ENCODE results near the gene SESN3.

The SESN3 gene

GRCh38 chr11:95123556-95123955 lies 107.4 kb downstream of the SESN3 start:
- no peaks in the 10 kb centered on the region for H3K79me2 ChIP-seq (ENCODE audit: low read length)
- no peaks in the 10 kb centered on the region for H3F3A ChIP-seq (ENCODE audit: insufficient read depth, low read length)
- no peak overlapping the region for H3K4me2 ChIP-seq (ENCODE audit: low read depth, low read length)
- H3K9ac ChIP-seq (ENCODE audit: low read length): no peak overlapping the region
- H4K20me1 ChIP-seq (ENCODE audit: insufficient read depth, low read length): no peaks in the 10 kb centered on the region
- no peaks in the 10 kb centered on the region for H3K9me2 ChIP-seq (replicated peaks; ENCODE audit: insufficient read depth, low read length)
- TF ChIP-seq CTCF (IDR thresholded peaks at IDR 0.05; ENCODE audit: low read length) (no peak), EZH2phosphoT487 (IDR thresholded peaks at IDR 0.05; ENCODE audit: low read length) (no peak), EZH2 (optimal IDR thresholded peaks at IDR 0.05; ENCODE audit: low read depth, low read length) (no peak)
- no peak overlapping the region for H3K27ac ChIP-seq (ENCODE audit: low read length)
- no peaks in the 10 kb centered on the region for H3K9me3 ChIP-seq (replicated peaks; ENCODE audit: insufficient read depth, low read length)
- DNase-seq: no peak
- no peaks in the 10 kb centered on the region for H3K4me1 ChIP-seq (ENCODE audit: low read length)
- H3K4me3 ChIP-seq (ENCODE audit: low read length): no peak overlapping the region
- H2AFZ ChIP-seq (ENCODE audit: low read length): no peak overlapping the region
- H3K27me3 ChIP-seq (replicated peaks; ENCODE audit: insufficient read depth, low read length): no peaks in the 10 kb centered on the region
- no peaks in the 10 kb centered on the region for H3K36me3 ChIP-seq (replicated peaks; ENCODE audit: insufficient read depth, low read length)

- Histone ChIP-seq H3K9me2 (replicated peaks; ENCODE audit: insufficient read depth, low read length) (no peaks in the 10 kb centered on the region), H3K4me1 (ENCODE audit: low read length) (no peaks in the 10 kb centered on the region), H3K4me3 (ENCODE audit: low read length) (no peak overlapping the region), H3K9me3 (replicated peaks; ENCODE audit: insufficient read depth, low read length) (no peaks in the 10 kb centered on the region), H3K79me2 (ENCODE audit: low read length) (no peaks in the 10 kb centered on the region), H3K27me3 (replicated peaks; ENCODE audit: insufficient read depth, low read length) (no peaks in the 10 kb centered on the region), H3K36me3 (replicated peaks; ENCODE audit: insufficient read depth, low read length) (no peaks in the 10 kb centered on the region), H3K27ac (ENCODE audit: low read length) (no peak overlapping the region), H3F3A (ENCODE audit: insufficient read depth, low read length) (no peaks in the 10 kb centered on the region), H4K20me1 (ENCODE audit: insufficient read depth, low read length) (no peaks in the 10 kb centered on the region), H3K4me2 (ENCODE audit: low read depth, low read length) (no peak overlapping the region), H3K9ac (ENCODE audit: low read length) (no peak overlapping the region), H2AFZ (ENCODE audit: low read length) (no peak overlapping the region)
- DNase-seq: no peak
- TF ChIP-seq CTCF (IDR thresholded peaks at IDR 0.05; ENCODE audit: low read length) (no peak), EZH2phosphoT487 (IDR thresholded peaks at IDR 0.05; ENCODE audit: low read length) (no peak), EZH2 (optimal IDR thresholded peaks at IDR 0.05; ENCODE audit: low read depth, low read length) (no peak)
Observed at GRCh38 chr11:95121698-95122097, 109.3 kb downstream of the SESN3 start.

GRCh38 chr11:95119361-95120060 lies 111.5 kb downstream of the SESN3 start:
- Histone ChIP-seq H3K4me3 (ENCODE audit: low read length) (no peak overlapping the region), H3K27ac (ENCODE audit: low read length) (no peak overlapping the region), H3K79me2 (ENCODE audit: low read length) (no peaks in the 10 kb centered on the region), H2AFZ (ENCODE audit: low read length) (no peak overlapping the region), H3K36me3 (replicated peaks; ENCODE audit: insufficient read depth, low read length) (no peaks in the 10 kb centered on the region), H3K9ac (ENCODE audit: low read length) (no peak overlapping the region), H4K20me1 (ENCODE audit: insufficient read depth, low read length) (no peaks in the 10 kb centered on the region), H3K4me2 (ENCODE audit: low read depth, low read length) (no peak overlapping the region), H3K9me2 (replicated peaks; ENCODE audit: insufficient read depth, low read length) (no peaks in the 10 kb centered on the region), H3F3A (ENCODE audit: insufficient read depth, low read length) (no peaks in the 10 kb centered on the region), H3K27me3 (replicated peaks; ENCODE audit: insufficient read depth, low read length) (no peaks in the 10 kb centered on the region), H3K4me1 (ENCODE audit: low read length) (no peaks in the 10 kb centered on the region), H3K9me3 (replicated peaks; ENCODE audit: insufficient read depth, low read length) (no peaks in the 10 kb centered on the region)
- no peak for DNase-seq
- no peak for TF ChIP-seq EZH2 (optimal IDR thresholded peaks at IDR 0.05; ENCODE audit: low read depth, low read length)
- no peak for TF ChIP-seq CTCF (IDR thresholded peaks at IDR 0.05; ENCODE audit: low read length)
- no peak for TF ChIP-seq EZH2phosphoT487 (IDR thresholded peaks at IDR 0.05; ENCODE audit: low read length)

All from MM.1S (cell line).